ENCODE results near the gene CAMK1D.

DNA sequence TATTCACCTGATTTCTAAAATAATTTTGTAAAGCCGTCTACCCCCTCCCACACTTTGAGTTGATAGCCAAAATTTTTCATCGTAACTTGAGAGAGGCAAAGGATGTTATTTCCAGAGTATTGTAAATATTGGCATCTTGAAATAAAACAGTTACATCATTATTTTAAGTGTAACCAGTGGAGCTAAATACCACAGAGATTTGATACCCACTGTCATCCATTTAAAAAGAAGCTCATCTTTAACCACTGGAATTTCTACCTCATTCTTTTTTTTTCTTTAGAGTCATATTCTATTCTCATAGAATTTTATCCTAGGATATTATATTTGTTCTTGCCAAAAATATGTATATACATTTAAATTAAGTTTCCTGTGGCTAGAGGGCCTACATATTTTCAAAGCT, 48.6 kb downstream of the CAMK1D start:
- TF ChIP-seq MTA3 (IDR thresholded peaks at IDR 0.05; ENCODE audit: borderline replicate concordance, low read length) (no peak), EP300 (IDR thresholded peaks at IDR 0.05; ENCODE audit: borderline replicate concordance in 1 of 2, control insufficient read depth in 1 of 2, low read depth in 2 of 2, low read length in 2 of 2) (no peak), POLR2AphosphoS5 (IDR thresholded peaks at IDR 0.05; ENCODE audit: low read length) (no peak), SPI1 (IDR thresholded peaks at IDR 0.05; ENCODE audit: borderline replicate concordance, insufficient read depth, low read depth, low read length) (no peak), MXI1 (IDR thresholded peaks at IDR 0.05; ENCODE audit: low read depth, low read length) (no peak), NRF1 (conservative IDR thresholded peaks at IDR 0.05; ENCODE audit: low read depth, low read length) (no peak), NBN (IDR thresholded peaks at IDR 0.05) (no peak)
- TF ChIP-seq, protein P1, sequence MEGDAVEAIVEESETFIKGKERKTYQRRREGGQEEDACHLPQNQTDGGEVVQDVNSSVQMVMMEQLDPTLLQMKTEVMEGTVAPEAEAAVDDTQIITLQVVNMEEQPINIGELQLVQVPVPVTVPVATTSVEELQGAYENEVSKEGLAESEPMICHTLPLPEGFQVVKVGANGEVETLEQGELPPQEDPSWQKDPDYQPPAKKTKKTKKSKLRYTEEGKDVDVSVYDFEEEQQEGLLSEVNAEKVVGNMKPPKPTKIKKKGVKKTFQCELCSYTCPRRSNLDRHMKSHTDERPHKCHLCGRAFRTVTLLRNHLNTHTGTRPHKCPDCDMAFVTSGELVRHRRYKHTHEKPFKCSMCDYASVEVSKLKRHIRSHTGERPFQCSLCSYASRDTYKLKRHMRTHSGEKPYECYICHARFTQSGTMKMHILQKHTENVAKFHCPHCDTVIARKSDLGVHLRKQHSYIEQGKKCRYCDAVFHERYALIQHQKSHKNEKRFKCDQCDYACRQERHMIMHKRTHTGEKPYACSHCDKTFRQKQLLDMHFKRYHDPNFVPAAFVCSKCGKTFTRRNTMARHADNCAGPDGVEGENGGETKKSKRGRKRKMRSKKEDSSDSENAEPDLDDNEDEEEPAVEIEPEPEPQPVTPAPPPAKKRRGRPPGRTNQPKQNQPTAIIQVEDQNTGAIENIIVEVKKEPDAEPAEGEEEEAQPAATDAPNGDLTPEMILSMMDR (IDR thresholded peaks at IDR 0.05 in 2 of 3, conservative IDR thresholded peaks at IDR 0.05 in 1 of 3; ENCODE audit: control insufficient read depth in 2 of 3, extremely low read depth in 1 of 3, insufficient read depth in 1 of 3, low read depth in 3 of 3, low read length in 3 of 3) = no peak
- TF ChIP-seq, protein P2, sequence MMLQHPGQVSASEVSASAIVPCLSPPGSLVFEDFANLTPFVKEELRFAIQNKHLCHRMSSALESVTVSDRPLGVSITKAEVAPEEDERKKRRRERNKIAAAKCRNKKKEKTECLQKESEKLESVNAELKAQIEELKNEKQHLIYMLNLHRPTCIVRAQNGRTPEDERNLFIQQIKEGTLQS (IDR thresholded peaks at IDR 0.05; ENCODE audit: borderline replicate concordance, extremely low read depth, low read depth, low read length) = no peak
- TF ChIP-seq, protein P3, sequence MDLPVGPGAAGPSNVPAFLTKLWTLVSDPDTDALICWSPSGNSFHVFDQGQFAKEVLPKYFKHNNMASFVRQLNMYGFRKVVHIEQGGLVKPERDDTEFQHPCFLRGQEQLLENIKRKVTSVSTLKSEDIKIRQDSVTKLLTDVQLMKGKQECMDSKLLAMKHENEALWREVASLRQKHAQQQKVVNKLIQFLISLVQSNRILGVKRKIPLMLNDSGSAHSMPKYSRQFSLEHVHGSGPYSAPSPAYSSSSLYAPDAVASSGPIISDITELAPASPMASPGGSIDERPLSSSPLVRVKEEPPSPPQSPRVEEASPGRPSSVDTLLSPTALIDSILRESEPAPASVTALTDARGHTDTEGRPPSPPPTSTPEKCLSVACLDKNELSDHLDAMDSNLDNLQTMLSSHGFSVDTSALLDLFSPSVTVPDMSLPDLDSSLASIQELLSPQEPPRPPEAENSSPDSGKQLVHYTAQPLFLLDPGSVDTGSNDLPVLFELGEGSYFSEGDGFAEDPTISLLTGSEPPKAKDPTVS (IDR thresholded peaks at IDR 0.05; ENCODE audit: low read depth, low read length) = no peak
- TF ChIP-seq, protein P4, sequence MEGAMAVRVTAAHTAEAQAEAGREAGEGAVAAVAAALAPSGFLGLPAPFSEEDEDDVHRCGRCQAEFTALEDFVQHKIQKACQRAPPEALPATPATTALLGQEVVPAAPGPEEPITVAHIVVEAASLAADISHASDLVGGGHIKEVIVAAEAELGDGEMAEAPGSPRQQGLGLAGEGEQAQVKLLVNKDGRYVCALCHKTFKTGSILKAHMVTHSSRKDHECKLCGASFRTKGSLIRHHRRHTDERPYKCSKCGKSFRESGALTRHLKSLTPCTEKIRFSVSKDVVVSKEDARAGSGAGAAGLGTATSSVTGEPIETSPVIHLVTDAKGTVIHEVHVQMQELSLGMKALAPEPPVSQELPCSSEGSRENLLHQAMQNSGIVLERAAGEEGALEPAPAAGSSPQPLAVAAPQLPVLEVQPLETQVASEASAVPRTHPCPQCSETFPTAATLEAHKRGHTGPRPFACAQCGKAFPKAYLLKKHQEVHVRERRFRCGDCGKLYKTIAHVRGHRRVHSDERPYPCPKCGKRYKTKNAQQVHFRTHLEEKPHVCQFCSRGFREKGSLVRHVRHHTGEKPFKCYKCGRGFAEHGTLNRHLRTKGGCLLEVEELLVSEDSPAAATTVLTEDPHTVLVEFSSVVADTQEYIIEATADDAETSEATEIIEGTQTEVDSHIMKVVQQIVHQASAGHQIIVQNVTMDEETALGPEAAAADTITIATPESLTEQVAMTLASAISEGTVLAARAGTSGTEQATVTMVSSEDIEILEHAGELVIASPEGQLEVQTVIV (IDR thresholded peaks at IDR 0.05; ENCODE audit: borderline replicate concordance, partially characterized antibody) = no peak

Measured in GM12878 (cell line).